ENCODE measurements around the gene LRMDA. TPM values are rescaled to one million over a fixed set of nuclear protein-coding genes. Genes with fewer than 3 reads are reported as not detected.
"Not testable (repeated sequence)": the region's sequence is repeated elsewhere in the genome, so short reads cannot be mapped to it uniquely, and the experiment has no call there.

The LRMDA gene
- polyA plus RNA-seq, 1 donor (not counting 4 experiments of a cell fraction or from before 2014, with no cell fraction given), result not detected

- H4K20me1 ChIP-seq (ENCODE audit: control insufficient read depth, extremely low read depth, insufficient read depth, low read length), result no peaks in the 10 kb centered on the region
- dilution Hi-C loops (cut with MboI; ENCODE audit: extremely low pct_ligation_motif_present, low sequenced_read_pairs), result no loop called here
- H3K9me3 ChIP-seq (ENCODE audit: control insufficient read depth, low read depth, low read length), result no peaks in the 10 kb centered on the region
- no peak overlapping the region for H3K4me3 ChIP-seq (ENCODE audit: control insufficient read depth in 2 of 3, extremely low read depth in 1 of 3, insufficient read depth in 2 of 3, low read depth in 1 of 3, low read length in 3 of 3)
- TF ChIP-seq CTCF (optimal IDR thresholded peaks at IDR 0.05 in 1 of 3, IDR thresholded peaks at IDR 0.05 in 1 of 3, conservative IDR thresholded peaks at IDR 0.05 in 1 of 3; ENCODE audit: extremely low read depth in 1 of 3, insufficient read depth in 2 of 3, low read length in 3 of 3) (no peak), EZH2 (IDR thresholded peaks at IDR 0.05; ENCODE audit: low read length) (no peak)
- H3K36me3 ChIP-seq (ENCODE audit: control insufficient read depth in 2 of 2, extremely low read depth in 1 of 2, insufficient read depth in 2 of 2, low read length in 2 of 2), result no peaks in the 10 kb centered on the region
- DNase-seq (ENCODE audit: low read depth, low spot score), result no peak
- H3K4me1 ChIP-seq (ENCODE audit: control insufficient read depth, extremely low read depth, insufficient read depth, low read length), result no peaks in the 10 kb centered on the region
- no peaks in the 10 kb centered on the region for H3K9me1 ChIP-seq (ENCODE audit: control insufficient read depth, extremely low read depth, insufficient read depth, low read length)
- H3K79me2 ChIP-seq (ENCODE audit: control insufficient read depth, insufficient read depth, low read length), result no peaks in the 10 kb centered on the region
- no peak overlapping the region for H3K9ac ChIP-seq (ENCODE audit: control insufficient read depth, extremely low read depth, insufficient read depth, low read length)
- no peaks in the 10 kb centered on the region for H3K27me3 ChIP-seq (ENCODE audit: control insufficient read depth, extremely low read depth, insufficient read depth, low read length)
- H3K4me2 ChIP-seq (ENCODE audit: control insufficient read depth, extremely low read depth, insufficient read depth, low read depth, low read length), result no peak overlapping the region
- no peak overlapping the region for H3K27ac ChIP-seq (ENCODE audit: control insufficient read depth, insufficient read depth, low read length)
- FAIRE-seq, result no peak
- H2AFZ ChIP-seq (ENCODE audit: control insufficient read depth, low read length), result no peak overlapping the region
Observed at GRCh38 chr10:76523246-76523645, 1091.8 kb downstream of the LRMDA start.

- Histone ChIP-seq H3K4me2 (ENCODE audit: control insufficient read depth, extremely low read depth, insufficient read depth, low read depth, low read length) (no peak overlapping the region), H4K20me1 (ENCODE audit: control insufficient read depth, extremely low read depth, insufficient read depth, low read length) (no peaks in the 10 kb centered on the region), H3K79me2 (ENCODE audit: control insufficient read depth, insufficient read depth, low read length) (no peaks in the 10 kb centered on the region), H3K9me1 (ENCODE audit: control insufficient read depth, extremely low read depth, insufficient read depth, low read length) (no peaks in the 10 kb centered on the region), H3K4me3 (ENCODE audit: control insufficient read depth in 2 of 3, extremely low read depth in 1 of 3, insufficient read depth in 2 of 3, low read depth in 1 of 3, low read length in 3 of 3) (no peak overlapping the region), H2AFZ (ENCODE audit: control insufficient read depth, low read length) (no peak overlapping the region), H3K27me3 (ENCODE audit: control insufficient read depth, extremely low read depth, insufficient read depth, low read length) (no peaks in the 10 kb centered on the region), H3K9ac (ENCODE audit: control insufficient read depth, extremely low read depth, insufficient read depth, low read length) (no peak overlapping the region), H3K36me3 (ENCODE audit: control insufficient read depth in 2 of 2, extremely low read depth in 1 of 2, insufficient read depth in 2 of 2, low read length in 2 of 2) (no peaks in the 10 kb centered on the region), H3K27ac (ENCODE audit: control insufficient read depth, insufficient read depth, low read length) (no peak overlapping the region), H3K4me1 (ENCODE audit: control insufficient read depth, extremely low read depth, insufficient read depth, low read length) (no peaks in the 10 kb centered on the region), H3K9me3 (ENCODE audit: control insufficient read depth, low read depth, low read length) (no peaks in the 10 kb centered on the region)
- dilution Hi-C loops (cut with MboI; ENCODE audit: extremely low pct_ligation_motif_present, low sequenced_read_pairs), result no loop called here
- DNase-seq (ENCODE audit: low read depth, low spot score), result no peak
- TF ChIP-seq CTCF (optimal IDR thresholded peaks at IDR 0.05 in 1 of 3, IDR thresholded peaks at IDR 0.05 in 1 of 3, conservative IDR thresholded peaks at IDR 0.05 in 1 of 3; ENCODE audit: extremely low read depth in 1 of 3, insufficient read depth in 2 of 3, low read length in 3 of 3), result no peak
- no peak for TF ChIP-seq EZH2 (IDR thresholded peaks at IDR 0.05; ENCODE audit: low read length)
- FAIRE-seq, result no peak
Observed at GRCh38 chr10:76523791-76524351, 1092.4 kb downstream of the LRMDA start.

- H3K9me3 ChIP-seq (ENCODE audit: control insufficient read depth, low read depth, low read length); dilution Hi-C loops (cut with MboI; ENCODE audit: extremely low pct_ligation_motif_present, low sequenced_read_pairs); FAIRE-seq; H3K27ac ChIP-seq (ENCODE audit: control insufficient read depth, insufficient read depth, low read length); H4K20me1 ChIP-seq (ENCODE audit: control insufficient read depth, extremely low read depth, insufficient read depth, low read length); H3K4me3 ChIP-seq (ENCODE audit: control insufficient read depth in 2 of 3, extremely low read depth in 1 of 3, insufficient read depth in 2 of 3, low read depth in 1 of 3, low read length in 3 of 3); H3K27me3 ChIP-seq (ENCODE audit: control insufficient read depth, extremely low read depth, insufficient read depth, low read length); H2AFZ ChIP-seq (ENCODE audit: control insufficient read depth, low read length); H3K4me1 ChIP-seq (ENCODE audit: control insufficient read depth, extremely low read depth, insufficient read depth, low read length); H3K36me3 ChIP-seq (ENCODE audit: control insufficient read depth in 2 of 2, extremely low read depth in 1 of 2, insufficient read depth in 2 of 2, low read length in 2 of 2); H3K9ac ChIP-seq (ENCODE audit: control insufficient read depth, extremely low read depth, insufficient read depth, low read length); H3K79me2 ChIP-seq (ENCODE audit: control insufficient read depth, insufficient read depth, low read length); DNase-seq (ENCODE audit: low read depth, low spot score); H3K4me2 ChIP-seq (ENCODE audit: control insufficient read depth, extremely low read depth, insufficient read depth, low read depth, low read length); H3K9me1 ChIP-seq (ENCODE audit: control insufficient read depth, extremely low read depth, insufficient read depth, low read length): not testable (repeated sequence)
Observed at GRCh38 chr10:76526833-76527232, 1095.4 kb downstream of the LRMDA start.

All from keratinocyte (primary cell).